EL (cell line): ENCODE measurements around the gene LRRC42.
"Not testable (repeated sequence)": the region's sequence is repeated elsewhere in the genome, so short reads cannot be mapped to it uniquely, and the experiment has no call there.

ENCODE experiments used
- DNase-seq: peaks from one replicate; pipeline ENCODE4 v3.0.0-alpha.2; 2016

LRRC42 gene

DNA sequence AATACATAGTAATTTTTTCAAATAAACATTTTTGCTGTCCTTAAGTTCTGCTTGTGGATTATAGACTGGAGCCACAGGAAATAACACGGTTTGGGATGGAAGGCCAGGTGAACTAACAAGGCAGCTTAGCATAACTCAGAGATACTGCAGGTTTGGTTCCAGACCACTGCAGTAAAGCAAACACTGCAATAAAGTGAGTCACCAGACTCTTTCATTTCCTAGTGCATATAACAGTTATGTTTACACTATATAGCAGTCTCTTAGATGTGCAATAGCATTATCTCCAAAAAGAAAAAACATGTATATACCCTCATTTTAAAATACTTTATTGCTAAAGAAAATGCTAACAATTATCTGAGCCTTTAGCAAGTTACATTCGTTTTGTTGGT, 22.0 kb downstream of the LRRC42 start:
- DNase-seq: no peak

- DNase-seq: not testable (repeated sequence)
Measured at GRCh38 chr1:53969323-53969722, 23.2 kb downstream of the LRRC42 start.

DNA sequence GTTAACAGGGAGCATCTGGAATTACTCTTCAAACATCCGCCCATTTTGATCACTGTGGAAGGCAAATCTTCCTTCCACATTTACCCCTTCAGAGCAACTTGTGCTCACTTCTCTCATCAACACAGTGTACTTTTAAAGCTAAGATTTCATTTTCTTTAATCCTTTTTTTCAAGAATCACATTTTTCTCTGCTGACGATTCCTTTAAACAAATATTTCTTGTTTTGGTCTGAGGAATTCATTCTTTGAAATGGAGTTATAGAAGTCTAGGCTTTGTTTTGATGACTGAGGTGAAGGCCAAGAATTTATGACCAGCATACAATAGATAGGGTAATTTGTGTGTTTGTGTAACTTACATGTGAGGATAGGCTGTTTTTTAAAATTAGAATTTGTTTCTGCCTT, 25.6 kb downstream of the LRRC42 start:
- peak; percentile 32 for DNase-seq

GRCh38 chr1:53975861-53976260, 29.7 kb downstream of the LRRC42 start:
- no peak for DNase-seq

DNA sequence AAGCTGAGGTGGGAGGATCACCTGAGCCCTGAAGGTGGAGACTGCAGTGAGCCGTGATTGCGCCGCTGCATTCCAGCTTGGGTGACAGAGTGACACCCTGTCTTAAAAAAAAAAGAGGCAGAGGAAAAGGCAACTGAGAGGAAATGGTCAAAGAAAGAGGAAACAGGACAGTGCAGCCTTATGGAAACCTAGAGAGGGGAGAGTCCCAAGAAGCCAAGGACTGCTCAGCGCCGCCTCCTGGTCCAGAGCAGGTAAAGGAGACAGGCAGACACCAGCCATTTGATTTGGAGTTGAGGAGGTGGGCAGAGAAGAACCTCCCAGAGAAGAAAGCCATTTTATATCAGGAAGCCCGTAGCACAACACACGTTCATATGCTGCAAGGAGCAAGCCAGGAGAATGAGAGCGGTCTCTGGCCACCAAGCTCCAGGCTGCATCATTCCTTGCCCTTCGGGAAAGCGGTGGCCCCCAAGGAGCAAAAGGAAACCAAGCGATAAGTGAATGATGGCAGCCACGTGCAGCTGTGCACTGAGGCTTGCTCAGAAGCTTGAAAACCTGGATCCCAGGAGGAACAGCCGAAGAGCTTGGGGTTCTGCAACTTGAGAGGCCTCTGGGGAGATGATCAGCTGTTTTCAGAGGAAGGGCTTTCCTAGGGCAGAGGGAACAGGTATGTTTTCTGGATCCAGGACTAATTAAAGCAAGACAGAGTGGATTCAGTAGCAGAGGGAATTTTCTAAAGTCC, 33.7 kb downstream of the LRRC42 start:
- DNase-seq: no peak

DNA sequence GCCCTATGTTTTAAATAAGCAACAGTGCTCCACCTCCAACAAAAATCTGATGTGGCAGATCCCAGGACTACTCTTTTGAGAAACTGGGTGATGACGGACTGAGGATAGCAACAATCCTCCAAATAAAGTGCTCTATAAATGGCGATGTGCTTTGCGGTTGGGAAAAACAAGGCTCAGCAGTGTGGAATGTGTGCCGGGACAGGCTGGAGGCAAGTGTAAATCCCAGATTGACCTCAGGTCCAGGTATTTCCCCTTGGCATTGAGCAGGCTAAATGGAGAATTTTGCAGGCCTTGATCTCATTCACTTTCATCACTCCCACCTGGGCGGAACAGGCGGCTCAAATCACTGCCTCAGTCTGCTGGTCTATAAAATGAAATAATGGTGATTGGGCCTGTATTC, 35.1 kb downstream of the LRRC42 start:
- no peak for DNase-seq

GRCh38 chr1:53982034-53982762, 36.0 kb downstream of the LRRC42 start:
- DNase-seq: peak; percentile 70

GRCh38 chr1:53982763-53983104, 36.6 kb downstream of the LRRC42 start:
- no peak for DNase-seq

DNA sequence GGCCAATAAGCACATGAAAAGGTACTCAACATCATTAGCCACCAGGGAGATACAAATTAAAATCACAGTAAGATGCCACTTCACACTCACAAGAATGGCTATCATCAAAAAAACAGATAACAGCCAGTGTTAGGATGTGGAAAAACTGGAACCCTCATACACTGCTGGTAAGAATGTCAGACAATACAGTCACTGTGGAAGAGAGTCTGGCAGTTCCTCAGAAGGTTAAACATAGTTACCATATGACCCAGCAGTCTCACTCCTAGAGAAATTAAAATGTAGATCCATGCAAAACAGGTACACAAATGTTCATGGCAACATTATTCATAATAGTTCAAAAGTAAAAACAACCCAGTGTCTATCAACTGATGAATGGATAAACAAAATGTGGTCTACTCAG, 38.6 kb downstream of the LRRC42 start:
- no peak for DNase-seq

DNA sequence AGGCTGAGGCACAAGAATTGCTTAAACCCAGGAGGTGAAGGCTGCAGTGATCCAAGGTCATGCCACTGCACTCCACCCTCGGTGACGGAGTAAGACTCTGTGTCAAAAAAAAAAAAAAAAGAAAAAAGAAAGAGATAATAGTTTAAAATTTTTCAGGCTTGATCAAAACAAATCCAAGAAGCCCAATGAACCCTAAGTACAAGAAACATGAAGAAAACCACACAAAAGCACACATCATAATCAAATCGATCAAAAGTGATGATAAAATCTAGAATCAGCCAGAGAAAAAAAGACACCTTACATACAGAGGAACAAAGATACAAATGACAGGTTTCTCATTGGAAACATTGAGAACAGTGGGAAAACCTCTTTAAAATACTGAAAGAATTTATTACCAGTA, 40.3 kb downstream of the LRRC42 start:
- DNase-seq: no peak

DNA sequence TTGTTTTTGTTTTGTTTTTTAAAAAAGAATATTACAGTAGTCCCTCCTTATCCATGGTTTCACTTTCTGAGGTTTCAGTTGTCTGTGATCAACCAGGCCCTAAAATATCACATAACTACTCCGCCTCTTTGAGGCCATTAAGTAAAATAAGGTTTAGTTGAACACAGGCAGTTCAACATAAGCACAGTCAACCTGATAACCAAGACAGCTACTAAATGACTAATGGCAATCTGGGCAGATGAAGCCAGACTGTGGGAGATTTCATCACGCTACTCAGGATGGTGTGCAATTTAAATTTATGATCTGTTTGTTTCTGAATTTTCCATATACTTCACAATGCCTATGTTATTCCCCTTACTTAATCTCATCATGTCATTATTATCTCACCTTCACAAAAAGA, 41.7 kb downstream of the LRRC42 start:
- no peak for DNase-seq

GRCh38 chr1:53992085-53992874, 46.1 kb downstream of the LRRC42 start:
- no peak for DNase-seq

DNA sequence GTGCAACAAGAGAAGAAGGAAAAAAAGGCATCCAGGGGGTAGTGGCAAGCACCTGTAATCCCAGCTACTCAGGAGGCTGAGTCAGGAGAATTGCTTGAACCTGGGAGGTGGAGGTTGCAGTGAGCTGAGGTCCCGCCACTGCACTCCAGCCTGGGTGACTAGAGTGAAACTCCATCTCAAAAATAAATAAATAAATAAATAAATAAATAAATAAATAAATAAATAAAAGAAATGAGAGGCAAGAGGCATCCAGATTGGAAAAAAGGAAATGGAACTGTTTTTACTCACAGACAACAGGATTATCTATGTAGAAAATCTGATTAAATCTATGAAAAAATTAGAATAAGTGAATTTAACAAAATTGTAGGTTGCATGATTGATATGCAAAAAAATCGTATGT, 48.4 kb downstream of the LRRC42 start:
- DNase-seq: not testable (repeated sequence)

DNA sequence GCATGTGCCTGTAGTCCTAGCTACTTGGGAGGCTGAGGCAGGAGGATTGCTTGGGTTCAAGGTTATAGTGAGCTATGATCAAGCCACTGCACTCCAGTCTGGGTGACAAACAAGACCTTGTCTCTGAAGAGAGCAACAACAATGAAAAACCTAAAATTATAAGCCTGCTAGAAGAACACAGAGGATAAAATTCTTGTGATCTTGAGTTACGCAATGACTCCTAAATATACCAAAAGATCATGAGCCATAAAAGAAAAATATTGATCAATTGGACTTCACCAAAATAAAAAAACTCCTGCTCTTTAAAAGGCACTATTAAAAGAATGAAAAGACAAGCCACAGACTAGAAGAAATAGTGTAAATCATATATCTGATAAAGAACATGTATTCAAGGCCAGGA, 49.5 kb downstream of the LRRC42 start:
- DNase-seq: no peak

DNA sequence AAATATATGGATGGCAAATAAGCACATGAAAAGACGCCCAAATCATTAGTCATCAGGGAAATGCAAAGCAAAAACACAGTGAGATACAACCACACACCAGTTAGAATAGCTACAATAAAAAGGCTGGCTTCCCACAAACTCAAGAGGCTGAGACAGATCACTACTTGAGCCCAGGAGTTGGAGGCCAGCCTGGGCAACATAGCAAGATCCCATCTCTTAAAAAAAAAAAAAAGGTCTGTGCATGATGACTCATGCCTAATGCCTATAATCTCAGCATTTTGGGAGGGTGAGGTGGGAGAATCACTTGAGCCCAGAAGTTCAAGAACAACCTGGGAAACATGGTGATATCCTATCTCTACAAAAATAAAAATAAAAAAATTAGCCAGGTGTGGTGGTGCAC, 52.1 kb downstream of the LRRC42 start:
- no peak for DNase-seq

GRCh38 chr1:53999920-54000319, 53.8 kb downstream of the LRRC42 start:
- DNase-seq: no peak

GRCh38 chr1:54001591-54001990, 55.4 kb downstream of the LRRC42 start:
- no peak for DNase-seq

- no peak for DNase-seq
Measured at GRCh38 chr1:54002544-54003248, 56.5 kb downstream of the LRRC42 start.

DNA sequence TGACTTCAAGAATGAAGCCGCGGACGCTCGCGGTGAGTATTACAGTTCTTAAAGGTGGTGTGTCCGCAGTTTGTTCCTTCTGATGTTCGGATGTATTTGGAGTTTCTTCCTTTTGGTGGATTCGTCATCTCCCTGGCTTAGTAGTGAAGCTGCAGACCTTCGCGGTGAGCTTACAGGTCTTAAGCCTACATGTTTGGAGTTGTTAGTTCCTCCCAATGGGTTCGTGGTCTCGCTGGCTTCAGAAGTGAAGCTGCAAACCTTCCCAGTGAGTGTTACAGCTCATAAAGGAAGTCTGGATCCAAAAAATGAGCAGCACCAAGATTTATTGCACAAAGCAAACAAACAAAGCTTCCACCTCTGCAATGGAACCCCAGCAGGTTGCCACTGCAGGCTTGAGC, 57.1 kb downstream of the LRRC42 start:
- no peak for DNase-seq

DNA sequence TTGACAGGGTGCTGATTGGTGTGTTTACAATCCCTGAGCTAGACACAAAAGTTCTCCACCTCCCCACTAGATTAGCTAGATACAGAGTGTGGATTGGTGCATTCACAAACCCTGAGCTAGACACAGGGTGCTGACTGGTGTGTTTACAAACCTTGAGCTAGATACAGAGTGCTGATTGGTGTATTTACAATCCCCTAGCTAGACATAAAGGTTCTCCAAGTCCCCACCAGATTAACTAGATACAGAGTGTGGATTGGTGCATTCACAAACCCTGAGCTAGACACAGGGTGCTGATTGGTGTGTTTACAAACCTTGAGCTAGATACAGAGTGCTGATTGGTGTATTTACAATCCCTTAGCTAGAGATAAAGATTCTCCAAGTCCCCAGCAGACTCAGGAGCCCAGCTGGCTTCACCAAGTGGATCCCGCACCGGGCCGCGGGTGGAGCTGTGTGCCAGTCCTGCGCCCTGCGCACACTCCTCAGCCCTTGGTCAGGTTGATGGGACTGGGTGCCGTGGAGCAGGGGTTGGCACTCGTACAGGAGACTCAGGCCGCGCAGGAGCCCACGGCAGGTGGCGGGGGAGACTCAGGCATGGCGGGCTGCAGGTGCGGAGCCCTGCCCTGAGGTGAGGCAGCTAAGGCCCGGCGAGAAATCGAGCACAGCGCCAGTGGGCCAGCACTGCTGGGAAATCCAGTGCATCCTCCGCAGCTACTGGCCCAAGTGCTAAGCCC, 57.8 kb downstream of the LRRC42 start:
- DNase-seq: not testable (repeated sequence)

DNA sequence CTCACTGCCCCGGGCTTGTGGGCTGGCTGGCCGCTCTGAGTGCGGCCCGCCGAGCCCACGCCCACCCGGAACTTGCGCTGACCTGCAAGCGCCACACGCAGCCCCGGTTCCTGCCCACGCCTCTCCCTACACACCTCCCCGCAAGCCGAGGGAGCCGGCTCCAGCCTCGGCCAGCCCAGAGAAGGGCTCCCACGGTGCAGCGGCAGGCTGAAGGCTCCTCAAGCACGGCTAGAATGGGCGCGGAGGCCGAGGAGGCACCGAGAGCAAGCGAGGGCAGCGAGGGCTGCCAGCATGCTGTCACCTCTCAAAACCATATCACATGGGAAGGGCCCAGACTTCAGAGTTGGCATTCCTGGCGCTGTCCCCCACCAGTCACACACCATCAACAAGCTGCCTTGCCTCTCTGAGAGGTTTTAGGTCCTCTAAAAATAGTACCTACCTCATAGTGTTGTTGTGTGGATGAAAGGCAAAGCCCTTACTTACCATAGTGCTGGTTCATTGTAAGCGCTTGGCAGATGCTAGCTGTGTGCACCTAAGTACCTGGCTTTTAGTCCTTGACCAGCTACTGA, 58.4 kb downstream of the LRRC42 start:
- DNase-seq: no peak

GRCh38 chr1:54006508-54006907, 60.4 kb downstream of the LRRC42 start:
- DNase-seq: no peak
